H1 (cell line): ENCODE results near the gene GPC6. TPM values are rescaled to one million over a fixed set of nuclear protein-coding genes. Genes with fewer than 3 reads are reported as not detected.

Source experiments
- CTCF ChIA-PET: fragments of 300-600 bp; sonication (Branson Sonifier 250); formaldehyde crosslinking; loops from one replicate; lab custom pipeline; 2021; ENCODE audit not compliant: partially characterized antibody; lab: Charles Lee
- POLR2A ChIA-PET: fragments of 300-600 bp; sonication (Branson Sonifier 250); formaldehyde crosslinking; loops from one replicate; lab custom pipeline; 2021; ENCODE audit warnings: inconsistent platforms; ENCODE audit not compliant: partially characterized antibody; lab: Charles Lee
- DNase-seq, 2 experiments: peaks; one replicate each; pipeline versions ENCODE4 v3.0.0 to v3.0.0-alpha.2; 2010 to 2022; ENCODE audit warnings: low spot score in 2 of 2, low read depth in 1 of 2, mixed read lengths in 1 of 2
- FAIRE-seq: peaks from 2 replicates; lab custom pipeline; 2011; peaks lifted over from hg19 to GRCh38; lab: Jason Lieb, UNC
- H2AFZ ChIP-seq: 2 replicates; pipeline ENCODE4 v1.8.1; 2012; ENCODE audit warnings: low read length, inconsistent platforms
- H2AK5ac ChIP-seq: 2 replicates; pipeline ENCODE4 v1.6.1; 2013; ENCODE audit warnings: low read depth, low read length
- H2BK120ac ChIP-seq: replicated peaks from 2 replicates; pipeline ENCODE3; 2013; ENCODE audit warnings: low read depth, low read length, inconsistent platforms
- H2BK12ac ChIP-seq: 2 replicates; pipeline ENCODE4 v1.6.1; 2013; ENCODE audit warnings: low read depth, low read length
- H2BK15ac ChIP-seq: 2 replicates; pipeline ENCODE4 v1.6.1; 2013; ENCODE audit warnings: low read length
- H2BK20ac ChIP-seq: 2 replicates; pipeline ENCODE4 v1.6.1; 2013; ENCODE audit warnings: low read length
- H2BK5ac ChIP-seq: 2 replicates; pipeline ENCODE4 v1.6.1; 2013; ENCODE audit warnings: low read depth, low read length
- H3K14ac ChIP-seq: 2 replicates; pipeline ENCODE4 v1.6.1; 2013; ENCODE audit warnings: inconsistent platforms; ENCODE audit not compliant: insufficient read length
- H3K18ac ChIP-seq: 2 replicates; pipeline ENCODE4 v1.6.1; 2013; ENCODE audit warnings: low read length; ENCODE audit errors: extremely low read depth
- H3K23ac ChIP-seq: 2 replicates; pipeline ENCODE4 v1.6.1; 2013; ENCODE audit warnings: inconsistent platforms; ENCODE audit not compliant: insufficient read length
- H3K23me2 ChIP-seq: 2 replicates; pipeline ENCODE4 v1.6.1; 2013; ENCODE audit warnings: low read depth, low read length
- H3K27ac ChIP-seq: 2 replicates; pipeline ENCODE4 v1.6.1; 2011; ENCODE audit warnings: low read depth, low read length, inconsistent platforms
- H3K27me3 ChIP-seq, 4 experiments: replicated peaks in 1 of 4; 1 replicate in 1 of 4; 2 replicates in 3 of 4; pipeline versions ENCODE4 v1.6.1 to v1.8.1; 2011 to 2013; ENCODE audit warnings: low read length in 3 of 4, mild to moderate bottlenecking in 3 of 4, inconsistent platforms in 2 of 4, mixed read lengths in 2 of 4, moderate library complexity in 1 of 4; ENCODE audit not compliant: control insufficient read depth in 3 of 4, insufficient read depth in 3 of 4; ENCODE audit errors: extremely low read depth in 1 of 4
- H3K36me3 ChIP-seq, 4 experiments: 2 replicates each; pipeline versions ENCODE4 v1.6.1 to v1.8.1; 2011 to 2013; ENCODE audit warnings: mild to moderate bottlenecking in 4 of 4, low read length in 3 of 4, moderate library complexity in 2 of 4, control low read depth in 1 of 4, inconsistent platforms in 1 of 4; ENCODE audit not compliant: insufficient read depth in 4 of 4, control insufficient read depth in 2 of 4
- H3K4ac ChIP-seq: replicated peaks from 2 replicates; pipeline ENCODE3; 2013; ENCODE audit warnings: low read length, low read depth, mixed read lengths, inconsistent platforms; ENCODE audit not compliant: insufficient read length
- H3K4me1 ChIP-seq, 4 experiments: replicated peaks in 1 of 4; 1 replicate in 1 of 4; 2 replicates in 3 of 4; pipeline versions ENCODE4 v1.6.1 to v1.8.1; 2011 to 2013; ENCODE audit warnings: low read length in 3 of 4, inconsistent platforms in 2 of 4, mixed read lengths in 1 of 4; ENCODE audit not compliant: insufficient read depth in 4 of 4, control insufficient read depth in 3 of 4
- H3K4me2 ChIP-seq, 2 experiments: 2 replicates each; pipeline versions ENCODE4 v1.6.1 to v1.8.1; 2011 to 2013; ENCODE audit warnings: low read depth in 2 of 2, low read length in 2 of 2, control low read depth in 1 of 2, inconsistent platforms in 1 of 2, mild to moderate bottlenecking in 1 of 2; ENCODE audit not compliant: insufficient read depth in 1 of 2
- H3K4me3 ChIP-seq, 4 experiments: fragments of 200-600, 300-600 bp in 1 of 4; sonication (generic), shearing (Covaris generic), sonication (Bioruptor Twin) in 1 of 4; 2 replicates each; pipeline versions ENCODE4 v1.5.1 to v1.8.1; 2011 to 2016; ENCODE audit warnings: low read length in 4 of 4, low read depth in 3 of 4, control low read depth in 2 of 4, inconsistent platforms in 2 of 4, mild to moderate bottlenecking in 2 of 4, mixed read lengths in 1 of 4, moderate library complexity in 1 of 4; ENCODE audit not compliant: insufficient read depth in 2 of 4; ENCODE audit errors: extremely low read depth in 1 of 4
- H3K56ac ChIP-seq: replicated peaks from 2 replicates; pipeline ENCODE3; 2013; ENCODE audit warnings: low read depth, mild to moderate bottlenecking, mixed read lengths, low read length, inconsistent platforms; ENCODE audit not compliant: insufficient read length
- H3K79me1 ChIP-seq: 2 replicates; pipeline ENCODE4 v1.6.1; 2013; ENCODE audit warnings: low read depth, low read length, control low read depth
- H3K79me2 ChIP-seq, 2 experiments: 2 replicates each; pipeline versions ENCODE4 v1.6.1 to v1.8.1; 2012 to 2013; ENCODE audit warnings: low read length in 2 of 2, mild to moderate bottlenecking in 2 of 2, inconsistent platforms in 1 of 2; ENCODE audit not compliant: insufficient read depth in 2 of 2, control insufficient read depth in 1 of 2
- H3K9ac ChIP-seq, 4 experiments: replicated peaks in 1 of 4; 1 replicate in 1 of 4; 2 replicates in 3 of 4; pipeline versions ENCODE4 v1.6.1 to v1.8.1; 2011 to 2013; ENCODE audit warnings: low read depth in 3 of 4, low read length in 3 of 4, control low read depth in 2 of 4, mild to moderate bottlenecking in 2 of 4, moderate library complexity in 2 of 4, inconsistent platforms in 1 of 4; ENCODE audit errors: extremely low read depth in 1 of 4
- H3K9me3 ChIP-seq, 2 experiments: 2 replicates each; pipeline versions ENCODE4 v1.6.1 to v1.8.1; 2012 to 2013; ENCODE audit warnings: mild to moderate bottlenecking in 2 of 2, moderate library complexity in 2 of 2, control low read depth in 1 of 2, inconsistent platforms in 1 of 2, low read depth in 1 of 2, low read length in 1 of 2, mixed read lengths in 1 of 2; ENCODE audit not compliant: insufficient read depth in 2 of 2
- H4K20me1 ChIP-seq, 2 experiments: replicated peaks in 1 of 2; 2 replicates each; pipeline versions ENCODE3 to v1.8.1; 2011 to 2013; ENCODE audit warnings: inconsistent platforms in 2 of 2, low read length in 2 of 2, mild to moderate bottlenecking in 1 of 2; ENCODE audit not compliant: insufficient read depth in 2 of 2, control insufficient read depth in 1 of 2
- H4K5ac ChIP-seq: 2 replicates; pipeline ENCODE4 v1.6.1; 2013; ENCODE audit warnings: low read length, low read depth, mixed read lengths, inconsistent platforms; ENCODE audit not compliant: insufficient read length
- H4K8ac ChIP-seq: 2 replicates; pipeline ENCODE4 v1.8.0; 2013; ENCODE audit warnings: mild to moderate bottlenecking, moderate library complexity, low read length, inconsistent platforms; ENCODE audit not compliant: insufficient read depth; ENCODE audit errors: extremely low read depth
- H4K91ac ChIP-seq: replicated peaks from 2 replicates; pipeline ENCODE3; 2013; ENCODE audit warnings: low read length, mixed read lengths, inconsistent platforms; ENCODE audit not compliant: insufficient read length
- BACH1 ChIP-seq: IDR thresholded peaks from 2 replicates; pipeline ENCODE4 v1.6.1; 2012; ENCODE audit warnings: low read length, improper control_type of control experiment
- BCL11A ChIP-seq, 2 experiments: IDR thresholded peaks; one replicate each; pipeline ENCODE4 v1.6.1; 2011; ENCODE audit warnings: low read depth in 2 of 2, low read length in 2 of 2, mild to moderate bottlenecking in 2 of 2
- EP300 ChIP-seq, 2 experiments: IDR thresholded peaks; 1 replicate in 1 of 2; 2 replicates in 1 of 2; pipeline ENCODE4 v1.6.1; 2011 to 2012; ENCODE audit warnings: low read depth in 2 of 2, low read length in 2 of 2, mild to moderate bottlenecking in 2 of 2, borderline replicate concordance in 1 of 2, inconsistent platforms in 1 of 2, moderate library complexity in 1 of 2
- KDM5A ChIP-seq: fragments of 200-600 bp; IDR thresholded peaks from 2 replicates; pipeline ENCODE4 v1.7.1; 2012; ENCODE audit warnings: mild to moderate bottlenecking, low read length, inconsistent platforms, mixed read lengths
- SP1 ChIP-seq: IDR thresholded peaks from 2 replicates; pipeline ENCODE4 v1.6.1; 2011; ENCODE audit warnings: low read depth, low read length
- SP4 ChIP-seq: IDR thresholded peaks from 2 replicates; pipeline ENCODE4 v1.6.1; 2012; ENCODE audit warnings: low read length, inconsistent platforms
- SRF ChIP-seq: IDR thresholded peaks from 2 replicates; pipeline ENCODE4 v1.6.1; 2011; ENCODE audit warnings: mild to moderate bottlenecking, low read depth, low read length, moderate library complexity
- TEAD4 ChIP-seq: IDR thresholded peaks from 2 replicates; pipeline ENCODE4 v1.6.1; 2012; ENCODE audit warnings: low read depth, low read length, inconsistent platforms, mixed read lengths
- WGBS, 2 experiments: shearing (Covaris generic) in 1 of 2; methylation state at CpG; one replicate each; pipeline versions ENCODE4 v1.1.6 to v1.1.7; 2013 to 2015; ENCODE audit warnings: low lambda C conversion rate in 2 of 2, mixed read lengths in 2 of 2, inconsistent platforms in 1 of 2, low coverage in 1 of 2, missing lambda C conversion rate in 1 of 2; ENCODE audit not compliant: insufficient replicate concordance in 2 of 2, insufficient coverage in 1 of 2, insufficient read length in 1 of 2; ENCODE audit errors: extremely low coverage in 1 of 2, missing lambda C conversion rate in 1 of 2; 5-methylcytosine and 5-hydroxymethylcytosine counted together
- polyA plus RNA-seq, 7 experiments: library from polyadenylated mRNA; depleted of rRNA in 3 of 7; stranded (reverse) in 5 of 7; unstranded in 2 of 7; fragments of >200 nt in 5 of 7; fragments of 200-250 nt in 2 of 7; gene quantifications; 1 replicate in 5 of 7; 2 replicates in 1 of 7; 4 replicates in 1 of 7; pipeline versions ENCODE4 v1.2.1 to v1.2.3, GENCODE V29; 2011 to 2013; ENCODE audit warnings: missing spikeins in 2 of 7, mixed read lengths in 2 of 7
- total RNA-seq: library from RNA; stranded (reverse); fragmentation: NEBNext Ultra II Directional; extraction: Animal tissue kit (Norgen Biotek cat#: 25700); gene quantifications from 2 replicates; pipeline ENCODE4 v1.2.1, GENCODE V29; 2021

Gene GPC6
- total and polyA plus RNA-seq, 2 of the 8 experiments (the other 6 are each of a cell fraction or from before 2014, with no cell fraction given): 5.4 to 12.0 TPM

DNA sequence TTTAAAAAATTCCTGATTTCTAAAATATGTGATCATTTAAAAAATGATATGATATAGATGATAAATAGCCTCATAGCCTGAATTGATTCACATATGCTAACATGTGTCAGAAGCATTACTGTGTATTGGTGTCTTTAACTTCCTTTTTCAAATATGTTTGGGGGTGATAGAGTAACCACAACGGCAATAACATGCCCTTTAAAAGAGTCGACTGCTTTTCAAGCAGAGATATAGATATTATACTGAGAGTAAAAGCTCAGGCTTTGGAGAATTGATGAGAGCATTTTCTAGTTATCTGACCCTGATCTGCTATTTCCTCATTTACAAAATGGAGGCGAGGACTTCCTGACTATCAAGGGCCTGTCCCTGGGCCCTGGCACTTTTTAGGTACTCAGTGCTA is 992.3 kb downstream of the GPC6 start:
- Histone ChIP-seq H3K36me3 (no peaks in the 10 kb centered on the region), H3K9ac (no peak overlapping the region), H3K27ac (no peak overlapping the region), H4K91ac (peak overlapping the region; percentile 11), H3K4ac (no peak overlapping the region), H3K4me1 (peaks cover 0 to 9% (median 7%) of the 10 kb centered on the region in 4 experiments; a peak in 5 of 7 replicates), H3K79me2 (no peaks in the 10 kb centered on the region), H3K9me3 (no peaks in the 10 kb centered on the region), H4K5ac (no peak overlapping the region), H2BK120ac (no peak overlapping the region), H2BK20ac (no peak overlapping the region; the same call in 1 of the 2 replicates), H4K8ac (no peak overlapping the region), H3K4me2 (peak overlapping the region; percentile 45 to 62; a peak in 2 of 4 replicates), H2BK12ac (no peak overlapping the region), H3K56ac (no peak overlapping the region), H4K20me1 (no peaks in the 10 kb centered on the region), H3K23ac (no peak overlapping the region), H2BK5ac (no peak overlapping the region; the same call in 1 of the 2 replicates), H3K4me3 (peak overlapping the region in 1 of 4 experiments; percentile 11; a peak in 1 of 8 replicates), H3K18ac (0 out of 2 replicates have a peak overlapping the region, but pooled peaks have one; percentile 49), H3K27me3 (no peaks in the 10 kb centered on the region), H3K79me1 (no peaks in the 10 kb centered on the region), H3K23me2 (no peaks in the 10 kb centered on the region), H3K14ac (no peak overlapping the region), H2BK15ac (no peak overlapping the region), H2AK5ac (no peak overlapping the region), H2AFZ (no peak overlapping the region)
- ChIA-PET POLR2A (interaction anchor here (1.1 kb wide), 1 partner anchor 653 kb away, joined by 3 read pairs; no protein-coding TSS in a partner anchor), CTCF (interaction anchor here (1.1 kb wide), 1 partner anchor 126 kb away, joined by 4 read pairs; no protein-coding TSS in a partner anchor)
- DNase-seq (no peak), FAIRE-seq (no peak)
- WGBS, 2 experiments: 76% methylated on average over 3 of the region's 3 CpGs; no CpG with 5 or more reads in 1 of the 2 experiments
- no peak for TF ChIP-seq SP1
- TF ChIP-seq KDM5A: no peak
- no peak for TF ChIP-seq BACH1
- no peak for TF ChIP-seq TEAD4
- no peak for TF ChIP-seq BCL11A (IDR thresholded peaks at IDR 0.05; ENCODE audit: low read depth in 2 of 2, low read length in 2 of 2)
- TF ChIP-seq EP300 (IDR thresholded peaks at IDR 0.05; ENCODE audit: borderline replicate concordance in 1 of 2, low read depth in 2 of 2, low read length in 2 of 2): no peak
- no peak for TF ChIP-seq SP4
- no peak for TF ChIP-seq SRF
